Caco-2 (cell line): Measurements from ENCODE around the gene CLEC10A. TPM values are rescaled to one million over a fixed set of nuclear protein-coding genes. Genes with fewer than 3 reads are reported as not detected.
"Not testable (repeated sequence)": the region's sequence is repeated elsewhere in the genome, so short reads cannot be mapped to it uniquely, and the experiment has no call there.

Experiments
- Bru-seq: library from RNA; stranded (reverse); fragments of 400-500 nt; gene quantifications from one replicate; lab custom pipeline; 2021; lab: Mats Ljungman, UMichigan
- BruChase-seq, 2 experiments: library from RNA; stranded (reverse); fragments of 400-500 nt; gene quantifications; one replicate each; lab custom pipeline; 2021; lab: Mats Ljungman, UMichigan
- BruUV-seq: library from RNA; stranded (reverse); fragments of 400-500 nt; replicated peaks from 2 replicates; lab custom pipeline; 2021; lab: Mats Ljungman, UMichigan
- CTCF ChIA-PET: fragments of 300-600 bp; sonication (Branson Sonifier 250); formaldehyde crosslinking; loops from one replicate; lab custom pipeline; 2022; ENCODE audit warnings: antibody characterized with exemption; lab: Charles Lee
- POLR2A ChIA-PET: fragments of 300-600 bp; sonication (Branson Sonifier 250); formaldehyde crosslinking; loops from one replicate; lab custom pipeline; 2022; ENCODE audit warnings: antibody characterized with exemption; lab: Charles Lee
- DNase-seq, 2 experiments: peaks; one replicate each; pipeline versions ENCODE4 v3.0.0 to v3.0.0-alpha.2; 2020 to 2022
- H3K27me3 ChIP-seq: replicated peaks from 2 replicates; pipeline ENCODE4 v1.6.0; 2011; ENCODE audit warnings: low read length; ENCODE audit not compliant: control insufficient read depth, insufficient read depth
- H3K36me3 ChIP-seq: 2 replicates; pipeline ENCODE4 v1.5.1; 2011; ENCODE audit warnings: low read length; ENCODE audit not compliant: control insufficient read depth, insufficient read depth
- H3K4me1 ChIP-seq: fragments of 250-450 bp; sonication (Bioruptor Pico); 2 replicates; pipeline ENCODE4 v1.5.1; 2020; ENCODE audit warnings: mild to moderate bottlenecking
- H3K4me3 ChIP-seq: 2 replicates; pipeline ENCODE4 v1.5.1; 2011; ENCODE audit warnings: low read depth, mild to moderate bottlenecking, control low read depth, low read length
- H3K9me3 ChIP-seq: fragments of 250-450 bp; sonication (Bioruptor Pico); 2 replicates; pipeline ENCODE4 v1.5.1; 2020; ENCODE audit warnings: mild to moderate bottlenecking, moderate library complexity
- H3K27ac Mint-ChIP-seq: one replicate; pipeline ENCODE4 v1.8.0; 2022; ENCODE audit warnings: mixed read lengths; ENCODE audit not compliant: unreplicated experiment
- H3K27me3 Mint-ChIP-seq: one replicate; pipeline ENCODE4 v1.8.0; 2022; ENCODE audit warnings: mixed read lengths; ENCODE audit not compliant: insufficient read depth, unreplicated experiment
- H3K36me3 Mint-ChIP-seq: one replicate; pipeline ENCODE4 v1.8.0; 2022; ENCODE audit warnings: mild to moderate bottlenecking, mixed read lengths; ENCODE audit not compliant: insufficient read depth, unreplicated experiment
- H3K4me1 Mint-ChIP-seq: one replicate; pipeline ENCODE4 v1.8.0; 2022; ENCODE audit warnings: low read depth, mixed read lengths; ENCODE audit not compliant: unreplicated experiment
- H3K4me3 Mint-ChIP-seq: one replicate; pipeline ENCODE4 v1.8.0; 2022; ENCODE audit warnings: mild to moderate bottlenecking, moderate library complexity, mixed read lengths; ENCODE audit not compliant: unreplicated experiment
- H3K9me3 Mint-ChIP-seq: one replicate; pipeline ENCODE4 v1.8.0; 2022; ENCODE audit warnings: mixed read lengths; ENCODE audit not compliant: unreplicated experiment
- intact Hi-C: fragments of 100-400 bp; cut with micrococcal nuclease; formaldehyde crosslinking; loops from one replicate; pipeline ENCODE4 v1.10.0; 2022; ENCODE audit not compliant: unreplicated experiment
- long read RNA-seq: library from polyadenylated mRNA; stranded (forward); transcript quantifications from one replicate; pipeline ENCODE4 v2.0.0, GENCODE V29; 2022
- total RNA-seq: library from RNA; stranded (reverse); gene quantifications from 2 replicates; pipeline ENCODE4 v1.2.3, GENCODE V29; 2022
- TF ChIP-seq, protein P1 (sequence below), 2 experiments: fragments of 200-600 bp in 1 of 2; IDR thresholded peaks; 1 replicate in 1 of 2; 2 replicates in 1 of 2; pipeline versions ENCODE4 v1.5.1 to v1.8.0; 2011 to 2022; ENCODE audit warnings: antibody characterized with exemption in 1 of 2, control low read depth in 1 of 2, inconsistent platforms in 1 of 2, low read depth in 1 of 2, low read length in 1 of 2, mild to moderate bottlenecking in 1 of 2, moderate library complexity in 1 of 2; ENCODE audit not compliant: insufficient read depth in 1 of 2, severe bottlenecking in 1 of 2, unreplicated experiment in 1 of 2

CLEC10A gene, protein sequence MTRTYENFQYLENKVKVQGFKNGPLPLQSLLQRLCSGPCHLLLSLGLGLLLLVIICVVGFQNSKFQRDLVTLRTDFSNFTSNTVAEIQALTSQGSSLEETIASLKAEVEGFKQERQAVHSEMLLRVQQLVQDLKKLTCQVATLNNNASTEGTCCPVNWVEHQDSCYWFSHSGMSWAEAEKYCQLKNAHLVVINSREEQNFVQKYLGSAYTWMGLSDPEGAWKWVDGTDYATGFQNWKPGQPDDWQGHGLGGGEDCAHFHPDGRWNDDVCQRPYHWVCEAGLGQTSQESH
- total RNA-seq (not detected in 2 replicates), Bru-seq, nascent RNA (not detected), BruChase-seq, experiment 1, labeled RNA remaining after a 2-hour chase (percentile 11 among the genes with signal in this experiment), BruChase-seq, experiment 2, labeled RNA remaining after a 6-hour chase (percentile 12 among the genes with signal in this experiment)
- long read RNA-seq: 0 reads

DNA sequence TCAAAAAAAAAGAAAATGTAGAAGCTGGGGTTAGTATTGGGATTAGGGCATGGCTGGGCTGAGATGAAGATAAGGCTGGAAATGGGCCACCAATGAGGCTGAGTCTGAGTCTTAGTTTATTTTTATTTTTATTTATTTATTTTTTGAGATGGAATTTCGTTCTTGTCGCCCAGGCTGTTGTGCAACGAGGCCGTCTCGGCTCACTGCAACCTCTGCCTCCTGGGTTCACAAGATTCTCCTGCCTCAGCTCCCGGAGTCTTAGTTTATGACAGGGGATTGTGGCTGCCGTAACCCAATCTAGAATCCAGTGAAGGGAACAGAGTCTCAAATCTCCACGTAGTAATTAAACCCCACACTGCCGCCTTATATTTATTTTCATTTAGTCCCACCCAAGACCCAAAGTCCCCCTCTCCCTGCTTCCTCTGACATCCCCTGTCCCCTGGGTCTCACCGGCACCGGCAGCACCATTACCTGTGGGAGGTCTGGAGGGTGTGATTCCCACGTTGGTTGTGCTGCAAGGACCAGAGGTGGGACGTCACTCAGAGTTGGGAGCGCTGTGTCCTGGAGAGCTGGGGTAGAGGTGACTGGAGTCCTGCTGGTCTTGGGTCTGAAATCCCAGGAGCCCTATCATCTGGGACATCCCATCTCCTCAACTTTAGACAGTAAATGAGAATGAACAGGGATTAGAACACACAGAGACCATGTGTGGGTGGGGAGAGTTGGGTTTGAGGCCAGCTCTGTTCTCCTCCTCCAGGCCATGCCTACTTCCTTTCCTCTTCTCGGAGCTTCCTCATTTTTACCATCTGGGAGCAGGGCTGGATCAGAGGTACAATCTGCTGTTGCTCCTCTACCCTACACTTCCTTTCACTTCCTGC is at the start of gene CLEC10A:
Gene CLEC10A (minus strand): TSS at position 671 of the 875 bp plus-strand sequence. CDS start 1,439 bp downstream, outside the sequence.
- Mint-ChIP-seq H3K27ac (no peak within 1 kb of the TSS), H3K4me1 (peaks cover 6% of the 10 kb centered on the region), H3K4me3 (no peak within 1 kb of the TSS), H3K9me3 (no peaks in the 10 kb centered on the region), H3K27me3 (no peaks in the 10 kb centered on the region), H3K36me3 (peaks cover 6% of the 10 kb centered on the region)
- DNase-seq: no peak
- TF ChIP-seq, protein P1, sequence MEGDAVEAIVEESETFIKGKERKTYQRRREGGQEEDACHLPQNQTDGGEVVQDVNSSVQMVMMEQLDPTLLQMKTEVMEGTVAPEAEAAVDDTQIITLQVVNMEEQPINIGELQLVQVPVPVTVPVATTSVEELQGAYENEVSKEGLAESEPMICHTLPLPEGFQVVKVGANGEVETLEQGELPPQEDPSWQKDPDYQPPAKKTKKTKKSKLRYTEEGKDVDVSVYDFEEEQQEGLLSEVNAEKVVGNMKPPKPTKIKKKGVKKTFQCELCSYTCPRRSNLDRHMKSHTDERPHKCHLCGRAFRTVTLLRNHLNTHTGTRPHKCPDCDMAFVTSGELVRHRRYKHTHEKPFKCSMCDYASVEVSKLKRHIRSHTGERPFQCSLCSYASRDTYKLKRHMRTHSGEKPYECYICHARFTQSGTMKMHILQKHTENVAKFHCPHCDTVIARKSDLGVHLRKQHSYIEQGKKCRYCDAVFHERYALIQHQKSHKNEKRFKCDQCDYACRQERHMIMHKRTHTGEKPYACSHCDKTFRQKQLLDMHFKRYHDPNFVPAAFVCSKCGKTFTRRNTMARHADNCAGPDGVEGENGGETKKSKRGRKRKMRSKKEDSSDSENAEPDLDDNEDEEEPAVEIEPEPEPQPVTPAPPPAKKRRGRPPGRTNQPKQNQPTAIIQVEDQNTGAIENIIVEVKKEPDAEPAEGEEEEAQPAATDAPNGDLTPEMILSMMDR (IDR thresholded peaks at IDR 0.05; ENCODE audit: insufficient read depth in 1 of 2, low read depth in 1 of 2, low read length in 1 of 2, severe bottlenecking in 1 of 2, unreplicated experiment in 1 of 2): no peak
- no peaks in the 10 kb centered on the region for H3K4me1 ChIP-seq
- no peaks in the 10 kb centered on the region for H3K9me3 ChIP-seq
- no peaks in the 10 kb centered on the region for H3K27me3 ChIP-seq
- H3K36me3 ChIP-seq: no peaks in the 10 kb centered on the region
- intact Hi-C loops: no loop called here
- ChIA-PET CTCF (no interaction called here), POLR2A (no interaction called here)
- BruUV-seq: no TSS peak
- no peak within 1 kb of the TSS for H3K4me3 ChIP-seq

DNA sequence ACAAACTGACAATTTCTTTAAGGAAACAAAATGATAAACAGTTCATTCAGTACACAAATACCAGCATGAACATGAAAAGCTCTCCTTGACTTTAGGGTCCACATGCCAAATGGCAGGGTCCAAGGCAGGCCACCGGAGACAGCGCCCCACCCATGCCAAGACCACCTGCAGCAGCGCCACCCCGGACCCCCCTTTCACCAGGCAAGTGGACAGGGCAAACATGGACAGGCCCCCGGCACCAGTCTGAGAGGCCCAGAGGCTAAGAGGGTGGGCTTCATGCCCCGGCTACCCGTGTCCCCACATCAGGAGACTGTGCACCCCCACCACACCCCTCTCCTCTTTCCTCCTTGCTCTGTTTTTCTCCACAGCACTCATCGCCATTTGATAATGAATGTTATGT is 49.3 kb upstream of the CLEC10A start:
- TF ChIP-seq, protein P1 (IDR thresholded peaks at IDR 0.05; ENCODE audit: insufficient read depth in 1 of 2, low read depth in 1 of 2, low read length in 1 of 2, severe bottlenecking in 1 of 2, unreplicated experiment in 1 of 2): no peak
- ChIA-PET POLR2A (no interaction called here), CTCF (no interaction called here)
- DNase-seq: no peak
- H3K27ac Mint-ChIP-seq: no peak overlapping the region
- no peaks in the 10 kb centered on the region for H3K4me1 ChIP-seq
- H3K4me3 ChIP-seq: no peak overlapping the region
- intact Hi-C loops: no loop called here
- no peaks in the 10 kb centered on the region for H3K9me3 ChIP-seq
- H3K36me3 Mint-ChIP-seq: no peaks in the 10 kb centered on the region
- no TSS peak for BruUV-seq
- peaks cover 6% of the 10 kb centered on the region for H3K4me1 Mint-ChIP-seq
- H3K4me3 Mint-ChIP-seq: no peak overlapping the region
- H3K27me3 ChIP-seq: no peaks in the 10 kb centered on the region
- no peaks in the 10 kb centered on the region for H3K27me3 Mint-ChIP-seq
- no peaks in the 10 kb centered on the region for H3K9me3 Mint-ChIP-seq
- H3K36me3 ChIP-seq: no peaks in the 10 kb centered on the region

DNA sequence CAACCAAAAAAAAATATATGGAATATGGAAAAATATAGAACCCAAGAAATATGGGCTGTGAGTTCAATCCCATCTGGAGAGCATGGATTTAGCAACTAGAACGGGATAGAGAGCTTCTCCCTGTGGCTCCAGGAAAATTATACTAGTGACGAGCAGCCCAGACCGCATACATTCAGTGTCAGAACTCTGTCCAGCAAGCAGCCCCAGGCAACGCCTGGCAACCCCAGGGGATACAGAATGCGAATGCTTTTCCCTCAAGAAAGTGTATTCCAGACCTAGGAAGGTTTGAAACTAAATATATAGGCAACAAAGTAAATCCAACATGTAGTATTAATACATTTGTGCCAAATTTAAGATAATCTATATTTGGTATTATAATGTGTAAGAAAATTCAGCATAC is 48.1 kb upstream of the CLEC10A start:
- H3K4me3 Mint-ChIP-seq: no peak overlapping the region

DNA sequence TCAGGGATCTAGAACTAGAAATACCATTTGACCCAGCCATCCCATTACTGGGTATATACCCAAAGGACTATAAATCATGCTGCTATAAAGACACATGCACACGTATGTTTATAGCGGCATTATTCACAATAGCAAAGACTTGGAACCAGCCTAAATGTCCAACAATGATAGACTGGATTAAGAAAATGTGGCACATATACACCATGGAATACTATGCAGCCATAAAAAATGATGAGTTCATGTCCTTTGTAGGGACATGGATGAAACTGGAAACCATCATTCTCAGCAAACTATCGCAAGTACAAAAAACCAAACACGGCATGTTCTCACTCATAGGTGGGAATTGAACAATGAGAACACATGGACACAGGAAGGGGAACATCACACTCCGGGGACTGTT is 47.5 kb upstream of the CLEC10A start:
- POLR2A ChIA-PET, H3K36me3 Mint-ChIP-seq, H3K36me3 ChIP-seq, H3K4me3 Mint-ChIP-seq, BruUV-seq, H3K27ac Mint-ChIP-seq, H3K9me3 Mint-ChIP-seq, intact Hi-C loops, H3K4me3 ChIP-seq, H3K4me1 Mint-ChIP-seq, CTCF ChIA-PET, H3K27me3 ChIP-seq, H3K9me3 ChIP-seq, H3K4me1 ChIP-seq, DNase-seq, H3K27me3 Mint-ChIP-seq: not testable (repeated sequence)

More for the DNA sequence above, 48.1 kb upstream of the CLEC10A start:
- no peaks in the 10 kb centered on the region for H3K27me3 ChIP-seq
- BruUV-seq: no TSS peak
- H3K9me3 ChIP-seq: no peaks in the 10 kb centered on the region
- Mint-ChIP-seq H3K4me1 (peaks cover 6% of the 10 kb centered on the region), H3K27me3 (no peaks in the 10 kb centered on the region), H3K27ac (no peak overlapping the region), H3K36me3 (no peaks in the 10 kb centered on the region), H3K9me3 (no peaks in the 10 kb centered on the region)
- TF ChIP-seq, protein P1 (IDR thresholded peaks at IDR 0.05; ENCODE audit: insufficient read depth in 1 of 2, low read depth in 1 of 2, low read length in 1 of 2, severe bottlenecking in 1 of 2, unreplicated experiment in 1 of 2): no peak
- H3K4me3 ChIP-seq: no peak overlapping the region
- CTCF ChIA-PET: no interaction called here
- intact Hi-C loops: no loop called here
- POLR2A ChIA-PET: no interaction called here
- no peaks in the 10 kb centered on the region for H3K36me3 ChIP-seq
- no peaks in the 10 kb centered on the region for H3K4me1 ChIP-seq
- no peak for DNase-seq
